ENCODE measurements around the gene RFTN1. TPM values are rescaled to one million over a fixed set of nuclear protein-coding genes. Genes with fewer than 3 reads are reported as not detected.
A peak's percentile ranks its signal among the peaks of the same experiment; 100 is the strongest.

Gene RFTN1
- polyA plus RNA-seq, 12 donors, result 10.4 to 29.6 (median 14.1) TPM; not detected in 1

DNA sequence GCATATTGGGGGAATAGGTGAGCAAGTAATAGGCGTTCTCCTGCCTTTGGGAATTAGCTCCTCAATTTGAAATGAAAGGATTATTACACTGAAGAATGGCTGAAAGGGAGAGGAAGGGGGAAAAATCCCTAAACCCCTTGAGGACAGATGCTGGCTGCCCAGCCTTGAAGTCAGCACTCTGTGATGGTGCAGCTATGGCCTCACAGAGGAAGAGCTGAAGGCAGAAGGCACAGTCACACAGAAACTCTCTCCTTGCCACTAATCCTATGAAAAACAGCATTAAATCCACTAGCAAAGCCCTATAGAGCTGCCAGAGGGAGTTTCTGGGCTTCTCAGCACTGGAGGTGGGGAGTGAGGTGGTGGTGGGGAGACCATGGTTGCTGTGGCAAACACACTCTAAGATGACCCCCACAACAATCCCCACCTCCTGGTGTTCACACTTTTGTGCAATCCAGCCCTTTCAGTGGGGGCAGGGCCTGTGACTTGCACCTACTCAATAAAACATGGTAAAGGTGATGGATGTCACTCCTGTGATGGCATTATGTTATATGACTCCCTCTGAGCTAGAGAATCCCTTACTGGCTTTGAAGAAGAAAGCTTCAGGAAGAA is 101.2 kb downstream of the RFTN1 start:
- DNase-seq, result no peak

DNA sequence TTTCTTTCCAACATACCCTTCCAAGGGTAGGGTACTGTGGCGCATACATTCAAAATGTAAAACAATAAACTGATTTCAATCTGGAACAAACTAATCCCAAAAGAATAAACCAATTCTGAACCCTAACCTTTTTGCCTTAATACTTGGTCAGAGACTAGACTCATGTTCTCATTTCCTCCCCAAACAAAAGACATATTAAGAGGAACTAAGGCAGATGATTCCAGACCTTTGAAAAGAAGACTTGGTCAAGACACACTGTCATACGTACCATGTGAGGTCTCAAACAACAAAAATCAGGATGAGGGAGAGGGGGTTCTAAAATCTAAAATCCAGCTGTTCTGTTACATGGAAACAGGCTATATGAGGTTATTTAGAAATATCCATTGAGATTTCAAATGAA is 102.1 kb downstream of the RFTN1 start:
- DNase-seq, result no peak

DNA sequence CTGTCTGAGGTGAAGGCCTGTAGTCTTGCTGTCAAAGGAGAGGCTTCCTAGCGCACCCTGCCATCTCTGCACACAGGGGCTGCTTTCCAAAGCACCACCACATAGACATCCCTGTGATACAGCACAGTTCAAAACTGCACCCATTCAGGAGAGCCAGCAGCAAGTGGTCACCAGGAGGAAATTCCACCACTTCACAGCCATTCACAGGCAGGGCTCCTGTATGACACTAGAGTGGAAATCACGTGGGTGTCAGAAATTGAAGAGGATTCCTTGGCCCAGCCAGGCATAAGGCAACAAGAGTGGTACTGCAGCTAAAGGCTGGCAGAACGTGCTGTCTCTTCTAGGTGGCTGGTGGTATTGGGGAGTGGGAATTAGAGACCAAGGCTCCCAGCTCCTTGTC is 102.8 kb downstream of the RFTN1 start:
- DNase-seq, result no peak

DNA sequence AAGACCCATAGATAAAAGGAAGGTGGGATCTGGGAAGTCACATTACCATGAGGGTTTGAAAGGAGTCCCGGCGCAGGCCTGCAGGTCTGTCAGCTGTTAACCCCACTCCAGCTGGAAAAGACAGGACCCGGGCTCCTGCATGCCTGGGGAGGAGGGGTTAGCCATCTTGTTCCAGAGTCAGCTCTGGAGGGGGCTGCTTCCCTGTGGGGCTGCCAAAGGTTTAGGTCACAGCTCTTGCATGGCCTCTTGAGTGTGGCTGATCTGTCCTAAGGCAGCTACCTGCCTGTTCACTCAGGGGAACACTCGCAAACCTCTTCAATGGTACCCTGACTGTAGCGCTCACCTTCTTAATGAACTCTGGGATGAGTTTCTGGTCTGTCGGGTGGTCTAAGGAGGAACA is 104.5 kb downstream of the RFTN1 start:
- no peak for DNase-seq

DNA sequence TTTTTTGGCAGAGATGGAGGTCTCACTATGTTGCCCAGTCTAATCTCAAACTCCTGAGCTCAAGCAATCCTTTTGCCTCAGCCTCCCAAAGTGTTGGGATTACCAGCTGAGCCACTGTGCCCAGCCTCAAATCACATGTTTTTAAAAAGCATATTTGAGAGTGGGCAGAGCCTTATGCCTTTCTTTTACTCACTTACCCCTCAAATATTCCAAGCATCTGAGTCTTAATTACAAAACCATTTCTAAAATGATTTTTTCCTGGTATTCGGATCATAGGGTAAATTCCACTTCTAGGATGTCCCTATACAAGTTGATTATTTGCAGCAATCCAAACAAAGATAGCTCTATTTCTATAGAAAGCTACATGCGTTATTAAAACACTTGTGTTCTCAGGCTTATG is 106.1 kb downstream of the RFTN1 start:
- DNase-seq, result no peak

DNA sequence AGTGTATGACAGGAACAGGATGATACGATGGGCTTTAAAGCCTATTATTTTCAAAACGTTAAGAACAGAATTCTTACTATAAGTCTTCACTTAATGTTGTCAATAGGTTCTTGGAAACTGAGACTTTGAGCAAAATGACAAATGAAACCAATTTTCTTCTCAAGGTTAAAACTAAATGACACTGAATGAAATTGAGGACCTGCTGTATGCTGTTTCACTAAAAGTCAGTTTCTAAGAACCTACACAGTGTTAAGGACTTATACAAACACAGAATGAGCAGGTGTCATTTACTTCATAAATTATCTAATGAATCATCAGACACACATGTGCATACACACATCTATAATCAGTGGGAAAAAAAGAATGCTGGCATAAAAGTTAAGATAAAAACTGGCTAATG is 106.9 kb downstream of the RFTN1 start:
- no peak for DNase-seq

DNA sequence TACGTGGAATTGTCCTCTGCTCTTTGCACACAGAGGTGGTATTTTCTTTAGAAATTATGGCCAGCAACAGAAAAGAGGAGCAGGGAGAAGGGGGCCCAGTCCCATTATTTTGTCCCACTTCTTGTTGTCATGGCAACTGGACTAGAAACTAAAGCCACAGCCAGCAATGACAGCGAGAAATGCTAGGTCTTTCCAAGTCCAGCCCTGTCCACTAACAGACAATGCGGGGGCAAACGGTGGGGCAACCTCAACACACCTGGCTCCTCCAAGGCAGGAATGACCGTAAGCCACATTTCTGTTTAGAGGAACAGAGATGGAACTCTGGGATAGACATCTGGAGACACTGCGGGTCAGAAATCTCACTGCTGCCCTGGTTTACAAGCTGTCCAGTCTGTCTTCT is 107.3 kb downstream of the RFTN1 start:
- no peak for DNase-seq

DNA sequence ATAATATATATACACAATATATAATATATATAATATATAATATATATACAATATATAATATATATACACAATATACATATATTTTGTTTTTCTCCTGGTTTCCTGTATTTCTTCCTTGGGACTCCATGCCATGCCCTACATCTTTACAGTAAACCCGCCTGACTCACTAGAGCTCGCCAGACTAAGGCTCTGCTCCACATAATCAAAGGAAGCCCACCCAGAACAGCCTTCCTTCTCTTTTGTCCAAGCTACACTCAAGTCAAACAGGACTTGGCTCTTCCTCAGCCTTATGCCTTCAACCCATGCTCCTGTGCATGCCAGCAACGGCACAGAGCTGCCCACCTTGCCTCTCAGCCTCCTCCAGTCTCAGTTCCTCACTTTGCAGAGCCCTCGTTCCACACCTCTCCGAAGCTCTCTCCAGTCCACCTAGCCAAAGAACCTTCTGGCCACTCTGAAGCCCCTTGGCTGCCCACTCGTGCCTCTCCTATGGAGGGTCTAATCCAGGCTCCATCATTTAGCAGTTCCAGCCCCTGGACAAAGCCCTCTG is 109.1 kb downstream of the RFTN1 start:
- DNase-seq, result no peak

DNA sequence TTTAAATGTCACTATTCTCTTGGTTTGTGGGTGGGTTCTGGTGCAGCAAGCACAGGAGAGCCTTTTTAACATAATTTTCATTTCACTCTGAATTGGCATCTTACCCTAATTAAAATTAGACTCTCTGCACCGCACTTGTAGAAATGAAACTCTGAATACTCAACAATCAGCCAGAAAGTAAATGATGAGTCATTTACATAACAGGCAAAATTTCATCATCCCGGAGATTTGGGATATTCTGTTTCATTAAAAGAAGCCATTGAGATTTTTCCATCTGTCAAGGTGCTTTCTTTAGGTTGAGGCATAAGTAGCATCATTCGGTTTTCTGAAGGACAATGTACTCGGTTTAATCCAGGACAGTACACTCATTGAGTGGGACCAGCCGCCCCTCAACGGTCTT is 111.0 kb downstream of the RFTN1 start:
- no peak for DNase-seq

DNA sequence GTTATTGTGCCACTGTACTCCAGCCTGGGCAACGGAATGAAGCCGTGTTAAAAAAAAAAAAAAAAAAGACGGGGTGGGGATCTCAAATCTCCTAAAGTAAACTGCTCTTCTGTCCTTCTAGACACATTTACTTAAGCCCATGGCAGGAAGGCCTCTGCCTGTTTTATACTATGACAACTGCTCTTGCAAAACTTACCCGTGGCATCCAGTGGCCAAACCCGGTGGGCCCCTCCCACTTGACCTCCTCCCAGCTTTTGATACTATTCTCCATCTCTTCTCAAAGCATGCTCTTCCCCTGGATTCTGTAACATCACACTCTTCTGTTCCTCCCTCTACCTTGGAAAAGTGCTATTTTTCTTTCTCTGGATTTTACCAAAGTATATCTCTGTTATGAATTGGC is 112.2 kb downstream of the RFTN1 start:
- no peak for DNase-seq

DNA sequence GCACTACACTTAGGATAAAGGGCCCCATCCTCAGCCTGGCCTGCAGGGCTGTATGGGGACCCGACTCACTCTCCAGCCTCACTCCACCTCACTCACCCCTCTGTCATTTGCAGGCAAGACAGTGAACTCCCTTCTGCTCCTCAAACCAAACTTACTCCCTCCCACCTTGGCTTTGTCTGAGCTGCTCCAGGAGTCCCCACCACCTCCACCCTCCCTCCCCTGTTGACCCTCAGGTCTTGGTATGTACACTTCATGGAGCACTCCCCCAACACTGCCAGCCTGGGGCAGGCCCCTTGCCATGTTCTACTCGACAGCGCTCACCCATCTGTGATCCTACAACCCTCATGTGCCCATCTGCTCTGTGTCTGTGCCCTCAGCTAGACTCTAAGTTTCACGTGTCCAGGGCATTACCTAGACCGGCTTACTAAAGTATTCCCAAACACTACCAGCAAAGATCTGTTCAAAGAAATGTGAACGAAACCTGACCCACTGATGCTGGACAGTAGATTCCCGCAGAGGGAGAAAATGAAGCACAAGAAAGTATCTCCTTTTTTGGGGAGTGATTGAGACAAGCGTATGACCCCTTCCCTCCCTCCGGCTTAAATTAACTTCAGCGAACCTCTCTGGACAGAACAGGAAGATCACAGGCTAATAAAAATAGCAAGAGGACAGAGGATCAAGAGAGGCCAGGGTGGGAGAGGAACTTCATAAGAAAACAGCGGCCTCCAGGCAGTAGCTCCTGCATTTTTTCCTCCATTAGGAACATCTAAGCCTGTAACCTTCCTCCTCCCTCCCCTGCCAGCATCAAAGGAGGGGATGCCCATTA is 113.2 kb downstream of the RFTN1 start:
- no peak for DNase-seq

DNA sequence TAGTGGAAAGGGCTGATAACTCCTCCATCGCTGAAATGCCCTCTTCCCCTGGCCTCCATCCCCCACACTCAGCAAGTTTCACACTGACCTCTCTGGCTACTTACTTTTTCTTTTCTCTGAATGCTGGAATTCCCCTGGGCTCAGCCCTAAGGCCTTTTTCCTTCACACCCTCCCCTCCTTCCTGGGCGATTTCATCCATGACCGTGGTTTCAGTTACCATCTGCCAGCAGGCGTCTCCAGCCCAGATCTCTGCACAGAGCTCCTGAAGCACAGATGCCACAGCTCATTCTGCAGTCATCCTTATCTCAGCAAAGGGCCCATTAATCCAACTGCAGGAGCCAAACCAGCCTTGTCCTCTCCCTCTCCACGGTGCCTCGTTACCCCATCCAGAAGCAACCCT is 114.0 kb downstream of the RFTN1 start:
- DNase-seq, result no peak

DNA sequence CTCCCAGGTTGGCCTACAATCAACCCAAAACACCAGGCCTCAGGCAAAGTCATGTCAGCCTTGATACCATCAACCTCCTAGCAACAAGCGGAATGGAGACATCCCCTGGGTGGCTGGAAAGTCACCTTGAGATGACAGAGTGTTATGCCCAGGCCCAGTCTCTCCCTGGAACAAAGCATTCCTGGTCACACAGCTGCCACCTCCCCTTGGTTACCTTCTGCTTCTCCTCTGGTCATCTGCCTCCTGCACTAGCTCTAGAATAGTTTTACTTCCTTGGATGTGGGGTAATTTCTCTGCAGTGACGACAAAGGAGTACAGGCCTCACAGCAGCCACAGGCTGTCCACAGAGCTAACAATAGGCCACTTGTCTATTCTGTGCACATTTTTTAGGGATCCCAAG is 114.9 kb downstream of the RFTN1 start:
- DNase-seq, result no peak

DNA sequence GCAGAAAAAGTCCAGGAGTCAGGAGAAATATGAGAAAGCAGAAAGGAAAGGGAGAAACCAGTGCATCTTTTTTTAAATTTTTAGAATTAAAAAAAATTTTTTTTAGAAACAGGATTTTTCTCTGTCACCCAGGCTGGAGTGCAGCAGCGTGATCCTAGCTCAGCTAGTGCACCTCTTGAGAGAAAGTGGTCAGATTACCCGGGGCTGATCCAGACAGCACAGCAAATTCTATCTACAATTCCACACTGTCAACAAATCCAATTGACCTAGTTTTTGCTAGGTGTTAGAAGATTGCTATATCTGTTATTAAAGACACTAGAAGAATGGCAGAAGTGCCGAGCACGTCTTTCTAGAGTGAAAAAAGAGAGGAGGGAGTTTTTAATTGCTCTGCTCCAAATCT is 117.3 kb downstream of the RFTN1 start:
- no peak for DNase-seq

DNA sequence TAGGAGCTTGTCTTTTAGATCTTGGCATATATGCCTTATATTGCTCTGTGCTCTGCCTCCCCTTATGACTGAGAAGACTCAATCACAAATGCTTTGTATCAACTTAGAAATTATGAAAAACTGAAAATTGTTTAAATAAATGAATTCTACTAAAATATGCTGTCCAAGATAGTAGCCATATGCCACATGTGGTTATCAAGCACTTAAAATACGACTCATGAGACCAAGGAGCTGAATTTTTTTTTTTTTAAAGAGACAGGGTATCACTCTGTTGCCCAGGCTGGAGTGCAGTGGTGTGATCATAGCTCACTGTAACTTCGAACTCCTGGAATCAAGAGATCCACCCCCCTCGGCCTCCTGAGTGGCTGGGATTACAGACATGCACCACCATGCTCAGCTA is 118.3 kb downstream of the RFTN1 start:
- DNase-seq, result no peak

DNA sequence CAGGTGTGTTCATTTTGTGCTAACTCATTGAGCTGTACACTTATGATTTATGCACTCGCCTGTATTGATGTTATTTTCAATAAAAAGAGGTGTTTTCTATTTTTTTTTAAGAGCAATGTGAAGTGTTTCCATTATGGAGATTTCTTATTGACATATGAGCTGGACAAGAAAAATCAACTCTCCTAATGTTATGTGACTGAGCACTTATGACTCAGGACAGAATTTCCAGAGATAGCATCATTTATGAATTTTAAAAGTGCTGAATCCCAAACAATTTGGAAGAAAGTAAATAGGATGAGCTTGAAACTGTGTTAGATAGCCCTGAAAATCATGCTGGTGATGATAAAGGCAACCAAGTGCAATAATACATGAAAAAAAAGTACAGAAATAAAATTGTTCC is 118.9 kb downstream of the RFTN1 start:
- DNase-seq, result no peak

DNA sequence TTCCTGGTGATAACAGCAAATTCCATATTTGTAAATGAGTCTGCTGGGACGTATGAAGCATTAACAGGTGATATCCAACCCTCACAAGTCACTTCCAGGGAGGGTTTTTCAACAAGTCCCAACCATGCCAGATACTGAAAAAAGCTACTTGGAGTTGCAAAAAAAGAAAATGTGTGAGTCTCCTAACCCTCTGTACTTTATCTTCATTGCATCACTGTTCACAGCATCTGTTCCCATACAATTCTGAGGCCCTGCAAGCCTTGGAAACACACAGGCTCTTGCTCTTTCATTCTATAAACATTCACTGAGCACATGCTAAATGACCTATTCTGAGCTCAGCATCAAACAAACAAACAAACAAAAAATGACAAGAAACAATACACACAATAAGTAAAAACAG is 120.8 kb downstream of the RFTN1 start:
- no peak for DNase-seq

DNA sequence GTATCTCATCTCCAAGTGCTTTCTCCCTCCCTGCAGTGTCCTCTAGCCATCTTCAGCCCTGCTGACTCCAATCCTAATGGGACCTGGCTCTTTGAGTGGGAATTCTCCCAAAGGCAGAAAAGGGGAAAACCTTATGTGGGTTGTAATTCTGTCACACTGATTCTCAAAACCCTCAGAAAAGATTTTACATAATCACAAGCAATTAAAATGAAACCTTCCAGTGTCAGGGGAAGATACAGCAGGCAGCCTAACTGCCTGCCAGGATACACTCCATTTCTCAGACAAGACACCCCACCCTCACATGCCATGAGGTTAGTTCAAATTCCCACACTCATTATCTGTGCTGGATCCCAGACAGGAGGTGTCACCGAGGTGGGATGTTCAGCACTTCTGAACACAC is 121.4 kb downstream of the RFTN1 start:
- DNase-seq, result no peak

DNA sequence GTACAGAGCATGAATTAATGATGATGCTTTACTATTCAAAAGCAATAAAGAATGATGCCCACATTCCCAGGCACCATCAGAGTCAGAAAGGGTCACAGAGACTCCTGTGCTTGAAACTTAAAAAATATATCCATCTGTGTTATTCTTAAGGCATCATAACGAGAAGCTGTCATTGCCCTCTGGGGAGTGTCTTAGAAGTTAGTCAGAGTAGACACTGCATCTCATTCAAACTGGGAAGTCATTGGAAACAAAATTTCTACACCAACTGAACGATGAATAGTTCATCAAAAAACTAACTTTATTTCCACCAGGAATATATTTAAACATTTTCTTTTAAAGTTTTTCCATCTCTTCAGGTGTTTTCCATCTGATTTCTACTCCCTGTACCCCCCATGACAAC is 122.9 kb downstream of the RFTN1 start:
- DNase-seq, result no peak

DNA sequence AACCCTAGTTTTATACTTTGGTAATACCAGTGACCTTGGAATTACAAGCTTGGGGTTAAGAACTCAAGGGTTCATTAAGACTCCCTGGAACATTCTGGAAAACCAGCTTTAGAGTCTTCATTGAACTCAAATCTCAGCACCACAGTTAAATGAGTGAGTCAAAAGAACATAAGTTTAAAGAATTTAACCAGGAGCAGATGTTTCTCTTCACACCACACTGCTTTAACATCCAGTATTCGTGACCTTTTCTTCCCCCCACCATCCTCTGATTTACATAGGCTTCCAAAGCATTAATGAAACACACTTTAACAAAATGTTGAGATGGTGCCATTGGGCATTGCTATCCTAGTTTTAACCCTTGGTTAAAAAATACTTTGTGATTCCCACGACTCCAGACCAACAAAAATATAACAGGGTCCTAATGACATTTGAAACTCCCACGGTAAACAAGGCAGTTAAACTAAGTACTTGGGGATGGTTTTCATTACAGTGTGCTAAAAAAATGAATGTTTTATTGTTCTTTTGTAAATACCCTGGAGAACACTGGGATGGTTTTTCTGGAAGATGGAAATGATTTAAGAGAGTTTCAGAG is 124.6 kb downstream of the RFTN1 start:
- DNase-seq, result peak; percentile 59

DNA sequence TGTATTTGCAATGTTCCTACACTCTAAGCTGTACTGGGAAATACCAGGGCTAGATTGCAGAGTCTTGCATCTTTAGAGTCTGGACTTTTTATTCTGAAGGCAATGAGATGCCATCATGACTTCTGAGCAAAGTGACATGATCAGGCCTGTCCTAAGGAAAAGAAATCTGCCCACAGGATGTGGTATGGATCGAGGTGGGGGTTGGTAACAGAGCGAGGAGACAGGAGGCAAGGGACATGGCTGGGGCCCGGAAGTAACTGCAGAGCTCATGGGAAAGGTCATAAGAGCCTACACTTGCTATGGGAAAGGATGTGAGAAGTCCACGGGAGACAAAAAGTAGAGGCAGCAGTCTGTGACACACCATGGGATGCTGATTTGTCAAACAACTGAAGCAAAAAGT is 126.9 kb downstream of the RFTN1 start:
- DNase-seq, result no peak

DNA sequence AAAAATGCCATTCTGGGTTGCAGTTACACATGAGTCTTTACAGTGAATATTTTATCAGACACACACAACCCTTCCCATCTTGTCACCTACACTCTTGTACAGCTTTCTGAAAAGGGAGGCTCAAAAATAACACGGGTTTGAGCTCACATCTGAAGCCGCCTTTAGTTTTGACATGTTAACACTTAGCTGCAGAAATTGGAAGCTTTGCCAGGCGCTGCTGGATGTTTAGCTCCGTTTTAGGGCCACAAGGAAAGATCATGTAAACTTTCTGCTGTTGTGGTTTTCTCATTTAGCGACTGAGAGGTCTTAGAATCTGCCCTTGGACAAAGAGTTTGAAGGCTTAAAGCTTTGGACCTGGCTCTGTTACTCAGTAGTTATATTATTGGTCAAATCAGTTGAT is 128.3 kb downstream of the RFTN1 start:
- DNase-seq, result no peak

DNA sequence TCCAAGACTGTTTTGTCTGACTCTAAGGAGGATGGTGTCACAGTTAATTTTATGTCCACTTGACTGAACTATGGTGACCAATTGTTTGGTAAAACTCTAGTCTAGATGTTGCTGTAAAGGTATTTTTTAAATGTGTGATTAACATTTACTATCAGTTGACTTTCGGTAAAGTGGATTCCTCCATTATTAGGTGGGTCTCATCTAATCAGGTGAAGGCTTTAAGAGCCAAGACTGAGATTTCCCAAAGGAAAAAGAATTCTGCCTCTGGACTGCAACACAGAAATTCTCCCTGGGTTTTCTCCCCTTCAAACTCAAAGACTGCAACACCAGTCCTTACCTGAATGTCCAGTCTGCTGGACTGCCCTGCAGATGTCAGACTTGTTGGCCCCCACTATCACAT is 129.6 kb downstream of the RFTN1 start:
- DNase-seq, result no peak
